Measurements from ENCODE around the gene ROPN1. TPM values are rescaled to one million over a fixed set of nuclear protein-coding genes. Genes with fewer than 3 reads are reported as not detected.
"Not testable (repeated sequence)": the region's sequence is repeated elsewhere in the genome, so short reads cannot be mapped to it uniquely, and the experiment has no call there.

Gene ROPN1
- total RNA-seq = not detected

DNA sequence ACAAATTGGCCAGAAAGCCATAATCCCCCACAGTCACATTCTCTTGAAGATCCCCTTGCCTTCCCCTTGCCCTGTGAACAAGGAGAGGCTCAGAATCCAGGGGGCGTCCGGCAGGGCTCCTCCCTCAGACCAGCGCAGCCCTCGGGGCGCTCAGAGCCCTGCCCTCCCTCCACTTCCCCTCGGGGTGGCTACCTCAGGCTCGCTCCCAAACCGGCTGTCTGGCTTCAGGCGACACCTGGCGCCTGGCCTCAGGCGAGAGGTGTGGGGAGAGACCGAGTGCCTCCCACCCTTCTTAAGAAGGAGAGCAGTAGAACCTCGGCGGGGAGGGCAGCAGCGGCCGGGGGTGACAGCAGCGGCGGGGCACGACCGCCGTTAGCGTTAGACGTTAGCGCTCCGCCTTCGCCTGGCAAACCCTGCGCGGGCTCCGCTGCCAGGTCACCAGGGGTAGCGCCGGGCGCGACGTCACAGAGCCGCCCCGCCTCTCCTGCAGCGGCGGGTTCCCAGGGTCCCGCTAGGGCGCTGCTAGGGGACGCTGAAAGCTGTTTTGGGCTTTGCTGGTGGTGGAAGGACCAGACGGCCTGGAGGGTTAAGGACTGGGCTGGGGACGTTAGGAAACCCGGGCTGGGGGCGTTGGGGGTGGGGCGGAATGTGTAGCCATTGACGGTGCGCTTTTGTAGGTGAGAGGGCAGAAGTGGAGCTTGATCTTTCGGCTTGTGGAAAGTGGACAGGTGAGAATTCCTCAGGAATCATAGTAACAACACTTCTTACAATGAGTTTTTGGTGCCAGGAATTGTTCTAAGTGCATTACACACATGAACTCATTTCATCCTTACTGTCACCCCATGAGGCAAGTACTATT lies at the start of gene ROPN1:
TSS of gene ROPN1 (minus strand) at position 395 of the 859 bp plus-strand sequence. CDS start 11,643 bp downstream, outside the sequence.
- CTCF ChIA-PET; H3K4me3 Mint-ChIP-seq; H3K36me3 Mint-ChIP-seq (ENCODE audit: low read depth); H3K4me1 Mint-ChIP-seq; DNase-seq; H3K27ac Mint-ChIP-seq; H3K9me3 Mint-ChIP-seq; POLR2A ChIA-PET: not testable (repeated sequence)
- H3K27me3 Mint-ChIP-seq = peaks cover 33% of the 10 kb centered on the region

DNA sequence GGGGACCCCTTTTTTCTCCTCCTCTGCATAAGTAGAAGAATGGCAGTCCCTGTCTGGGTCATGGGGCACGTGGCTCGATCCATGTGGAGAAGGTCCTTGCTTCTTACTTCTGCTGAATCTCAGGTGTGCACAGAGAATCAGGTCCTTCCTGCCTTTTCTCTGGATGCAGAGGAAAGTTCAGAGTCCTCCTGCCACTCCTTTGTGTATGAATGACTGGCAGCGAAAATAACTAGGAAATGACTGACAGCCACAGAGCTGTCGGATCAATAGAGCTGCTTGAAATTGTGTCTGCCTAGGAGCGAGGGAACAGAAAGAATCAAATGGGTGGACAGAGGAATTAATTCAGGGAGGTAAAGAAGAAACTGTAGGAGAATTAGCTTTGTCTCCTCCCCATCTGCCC lies 49.6 kb upstream of the ROPN1 start:
- Mint-ChIP-seq H3K4me3 (no peak overlapping the region), H3K27ac (no peak overlapping the region), H3K36me3 (ENCODE audit: low read depth) (no peaks in the 10 kb centered on the region), H3K27me3 (peaks cover 16% of the 10 kb centered on the region), H3K4me1 (no peaks in the 10 kb centered on the region), H3K9me3 (no peaks in the 10 kb centered on the region)
- ChIA-PET POLR2A (no interaction called here), CTCF (interaction anchor here (0.8 kb wide), 1 partner anchor 9 kb away, joined by 3 read pairs; the partner anchor contains the start of gene KALRN)
- no peak for DNase-seq

DNA sequence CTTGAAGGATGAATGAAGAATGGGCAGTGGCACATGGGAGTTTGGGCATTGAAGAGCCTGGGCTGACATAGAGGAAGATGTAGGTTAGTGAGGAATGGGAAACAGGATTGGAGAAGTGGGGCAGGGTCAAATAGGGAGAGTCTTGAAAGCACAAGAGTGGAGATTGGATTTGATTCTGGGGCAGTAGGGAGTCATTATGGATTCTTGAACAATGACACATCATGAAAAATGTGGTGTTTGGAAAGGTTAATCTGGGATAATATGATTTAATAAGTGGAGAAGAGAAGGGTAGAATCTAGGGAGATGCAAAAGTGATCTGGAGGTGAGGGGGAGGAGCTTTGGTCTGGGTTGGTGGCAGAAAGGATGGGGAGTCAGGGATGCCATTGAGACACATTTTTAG lies 45.4 kb upstream of the ROPN1 start:
- POLR2A ChIA-PET = no interaction called here
- H3K4me1 Mint-ChIP-seq = peaks cover 12% of the 10 kb centered on the region
- H3K27ac Mint-ChIP-seq = no peak overlapping the region
- H3K4me3 Mint-ChIP-seq = no peak overlapping the region
- H3K9me3 Mint-ChIP-seq = no peaks in the 10 kb centered on the region
- H3K27me3 Mint-ChIP-seq = peaks cover 28% of the 10 kb centered on the region
- no peaks in the 10 kb centered on the region for H3K36me3 Mint-ChIP-seq (ENCODE audit: low read depth)
- DNase-seq = no peak
- CTCF ChIA-PET = no interaction called here

DNA sequence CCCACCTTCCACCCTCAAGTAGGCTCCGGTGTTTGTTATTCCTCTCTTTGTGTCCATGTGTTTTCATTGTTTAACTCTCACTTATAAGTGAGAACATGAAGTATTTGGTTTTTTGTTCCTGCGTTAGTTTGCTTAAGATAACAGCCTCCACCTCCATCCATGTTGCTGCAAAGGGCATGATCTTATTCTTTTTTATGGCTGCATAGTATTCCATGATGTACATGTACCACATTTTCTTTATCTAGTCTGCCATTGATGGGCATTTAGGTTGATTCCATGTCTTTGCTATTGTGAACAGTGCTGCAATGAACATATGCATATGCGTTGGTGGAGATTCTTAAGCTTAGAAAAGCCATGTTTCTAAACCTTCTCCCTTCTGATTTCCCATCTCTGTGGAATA lies 44.3 kb upstream of the ROPN1 start:
- H3K9me3 Mint-ChIP-seq; DNase-seq; POLR2A ChIA-PET; H3K27ac Mint-ChIP-seq; H3K4me3 Mint-ChIP-seq; CTCF ChIA-PET; H3K36me3 Mint-ChIP-seq (ENCODE audit: low read depth): not testable (repeated sequence)
- H3K27me3 Mint-ChIP-seq = peaks cover 38% of the 10 kb centered on the region
- H3K4me1 Mint-ChIP-seq = peaks cover 15% of the 10 kb centered on the region

DNA sequence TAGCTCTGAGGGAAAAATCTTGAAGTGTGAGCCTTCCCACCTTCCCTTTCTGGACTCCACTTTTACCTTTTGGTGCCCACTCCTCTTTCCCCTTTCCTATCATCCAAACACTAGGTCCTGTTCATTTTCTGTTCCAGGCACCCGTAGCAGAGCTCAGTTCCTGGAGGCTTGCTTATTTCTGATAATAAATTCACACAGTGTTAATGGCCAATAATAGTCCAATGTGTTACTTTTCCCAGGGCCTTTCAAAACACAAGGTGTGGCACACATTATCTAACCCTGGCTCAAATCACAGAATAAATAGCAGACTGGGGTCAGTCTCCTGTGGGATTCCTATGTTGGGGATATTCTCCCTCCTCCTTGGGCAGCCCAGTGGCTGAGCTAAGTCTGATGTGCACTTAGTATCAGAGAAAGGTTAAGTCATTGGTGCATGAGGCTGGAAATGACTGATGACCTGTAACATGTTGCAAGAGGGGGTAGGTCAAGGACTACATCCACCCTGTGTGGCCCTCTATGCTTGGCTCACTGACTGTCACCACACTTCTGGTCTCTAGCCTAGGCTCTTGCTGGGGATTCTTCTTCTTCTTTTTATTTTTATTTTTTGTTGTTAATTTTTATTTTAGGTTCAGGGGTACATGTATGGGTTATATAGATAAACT lies 43.7 kb upstream of the ROPN1 start:
- Mint-ChIP-seq H3K4me3 (no peak overlapping the region), H3K27me3 (peaks cover 40% of the 10 kb centered on the region), H3K36me3 (ENCODE audit: low read depth) (no peaks in the 10 kb centered on the region), H3K27ac (no peak overlapping the region), H3K4me1 (peaks cover 15% of the 10 kb centered on the region), H3K9me3 (no peaks in the 10 kb centered on the region)
- CTCF ChIA-PET = no interaction called here
- POLR2A ChIA-PET = no interaction called here
- no peak for DNase-seq

DNA sequence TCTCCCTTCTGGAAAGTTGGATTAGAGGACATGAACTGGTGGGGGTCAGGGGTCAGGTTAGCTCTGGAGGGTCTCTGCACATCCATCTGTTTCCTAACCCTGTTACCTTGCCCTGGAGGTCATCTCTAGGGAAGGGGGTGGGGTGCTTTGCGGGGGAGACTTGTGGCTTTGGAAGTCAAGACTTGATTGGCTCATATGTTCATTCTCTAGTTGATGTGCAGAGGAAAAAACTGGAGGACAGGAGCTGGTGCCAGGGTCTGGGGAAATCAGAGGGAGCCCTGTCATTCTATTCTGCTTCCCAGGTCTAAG lies 42.9 kb upstream of the ROPN1 start:
- Mint-ChIP-seq H3K27ac (no peak overlapping the region), H3K4me1 (peaks cover 15% of the 10 kb centered on the region), H3K36me3 (ENCODE audit: low read depth) (no peaks in the 10 kb centered on the region), H3K9me3 (no peaks in the 10 kb centered on the region), H3K27me3 (peaks cover 43% of the 10 kb centered on the region), H3K4me3 (peak overlapping the region; percentile 36)
- no peak for DNase-seq
- POLR2A ChIA-PET = no interaction called here
- CTCF ChIA-PET = interaction anchor here (1.0 kb wide), 1 partner anchor 9 kb away, joined by 4 read pairs; no protein-coding TSS in a partner anchor

DNA sequence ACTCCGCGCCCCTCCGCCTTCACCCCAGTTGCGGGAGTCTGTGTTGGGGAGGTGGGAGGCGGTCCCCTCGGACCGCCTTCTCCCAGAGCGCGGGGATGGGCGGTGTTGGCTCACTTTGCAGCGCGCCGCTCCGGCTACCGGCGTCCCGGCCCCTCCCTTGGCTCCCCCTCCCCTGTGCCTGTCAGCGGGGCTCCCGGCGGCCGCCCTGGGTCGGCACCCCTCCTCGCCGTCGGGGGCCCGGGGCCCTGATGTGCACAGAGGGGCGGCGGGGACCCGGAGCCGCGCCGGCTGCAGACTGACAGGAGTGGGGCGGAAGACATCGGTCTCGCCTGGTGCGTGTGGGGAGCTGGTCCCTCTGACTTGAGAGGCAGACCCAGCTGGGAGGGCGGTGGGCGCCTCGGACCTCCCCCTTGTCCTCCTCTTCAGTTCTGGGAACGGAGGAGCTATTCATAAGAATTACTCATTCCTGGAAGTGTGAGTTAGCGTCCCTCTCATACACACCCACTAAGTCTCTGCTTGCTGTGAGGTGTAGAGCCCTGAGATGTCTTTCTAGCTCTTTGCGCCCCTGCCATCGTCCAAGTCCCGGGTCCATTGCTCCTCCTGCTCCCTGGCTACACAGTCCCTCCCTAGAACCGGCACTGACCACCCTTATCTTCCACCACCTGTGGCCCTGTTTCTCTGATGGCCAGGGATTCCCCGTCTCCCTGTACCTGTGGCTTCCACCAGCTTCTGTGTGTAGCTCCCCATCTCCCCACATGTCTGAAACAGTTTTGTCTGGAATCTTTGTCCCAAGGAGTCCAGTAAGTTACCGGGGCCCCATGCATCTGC lies 42.3 kb upstream of the ROPN1 start:
- Mint-ChIP-seq H3K9me3 (no peaks in the 10 kb centered on the region), H3K4me1 (peaks cover 15% of the 10 kb centered on the region), H3K36me3 (ENCODE audit: low read depth) (no peaks in the 10 kb centered on the region), H3K27me3 (peaks cover 43% of the 10 kb centered on the region), H3K4me3 (peak overlapping the region; percentile 36), H3K27ac (no peak overlapping the region)
- POLR2A ChIA-PET = interaction anchor here (0.9 kb wide), 1 partner anchor 73 kb away, joined by 3 read pairs; the partner anchor contains the start of gene CCDC14
- CTCF ChIA-PET = interaction anchor here (0.9 to 2.2 kb wide), 9 partner anchors 8 to 583 kb away, joined by 3 to 10 read pairs (median 4); no protein-coding TSS in a partner anchor
- no peak for DNase-seq

DNA sequence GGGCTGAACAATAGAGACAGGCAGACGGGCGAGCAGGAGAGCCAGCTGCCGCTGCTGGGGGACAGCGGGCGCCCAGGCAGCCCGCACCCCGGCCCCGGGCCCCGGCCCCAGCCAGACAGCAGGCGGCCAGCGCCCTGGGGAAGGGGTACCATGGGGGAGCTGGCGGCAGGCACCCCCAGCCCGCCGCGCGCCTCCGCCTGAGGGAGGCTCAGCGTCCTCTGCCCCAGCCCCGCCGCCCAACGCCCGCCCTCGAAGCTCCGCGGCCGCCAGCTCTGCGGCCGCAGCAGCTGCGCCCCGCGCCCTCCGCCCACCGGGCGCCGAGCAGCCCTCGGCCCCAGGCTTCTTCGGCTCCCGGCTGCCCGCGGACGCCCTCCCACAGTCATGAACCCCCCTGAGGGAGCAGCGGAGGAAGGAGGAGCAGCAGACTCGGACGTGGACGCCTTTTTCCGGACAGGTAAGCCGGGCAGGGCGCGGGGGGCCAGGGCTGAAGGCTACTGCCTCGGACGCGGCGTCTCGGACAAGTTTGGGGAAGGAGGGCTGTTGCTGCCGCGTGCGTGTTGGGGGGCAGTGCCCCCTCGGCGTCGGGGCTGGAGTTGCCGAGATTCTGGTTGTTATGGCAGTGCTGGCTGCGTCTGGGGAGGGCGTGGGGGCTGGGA lies 41.6 kb upstream of the ROPN1 start, which contains the start of gene KALRN:
TSS of gene KALRN (plus strand) at position 10 of the 656 bp plus-strand sequence.
- Mint-ChIP-seq H3K36me3 (ENCODE audit: low read depth) (no peaks in the 10 kb centered on the region), H3K9me3 (no peaks in the 10 kb centered on the region), H3K4me3 (peak within 1 kb of the TSS; percentile 49), H3K27me3 (peaks cover 47% of the 10 kb centered on the region), H3K4me1 (peaks cover 15% of the 10 kb centered on the region), H3K27ac (no peak within 1 kb of the TSS)
- no peak for DNase-seq
- POLR2A ChIA-PET = interaction anchor here (0.9 kb wide), 1 partner anchor 72 kb away, joined by 3 read pairs; the partner anchor contains the start of gene CCDC14
- CTCF ChIA-PET = interaction anchor here (0.6 to 2.2 kb wide), 19 partner anchors 8 to 584 kb away, joined by 3 to 10 read pairs (median 3); no protein-coding TSS in a partner anchor

DNA sequence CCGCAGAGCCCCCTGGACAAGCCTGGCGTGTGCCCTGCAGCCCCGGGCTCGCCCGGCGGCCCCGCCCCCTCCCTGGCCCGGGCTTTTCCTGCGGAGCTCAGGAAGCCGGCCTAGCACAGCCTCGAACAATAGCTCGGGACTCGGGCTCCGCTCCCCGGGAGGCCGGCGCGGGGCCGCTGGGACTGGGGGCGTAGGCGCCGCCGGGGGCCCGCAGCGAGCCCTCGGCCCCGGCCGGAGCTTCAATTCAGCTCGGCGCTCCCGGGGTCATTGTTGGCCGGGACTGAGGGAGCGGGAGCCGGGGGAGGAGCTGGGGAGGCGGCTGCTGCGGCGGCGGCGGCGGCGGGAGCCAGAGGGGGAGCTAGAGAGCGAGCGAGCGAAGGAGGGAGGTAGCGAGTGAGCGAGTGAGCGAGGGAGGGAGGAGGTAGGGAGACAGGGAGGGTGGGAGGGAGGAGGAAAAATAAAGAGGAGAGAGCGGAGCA lies 41.0 kb upstream of the ROPN1 start:
- H3K4me1 Mint-ChIP-seq = peaks cover 15% of the 10 kb centered on the region
- peak overlapping the region; percentile 28 for H3K4me3 Mint-ChIP-seq
- peak; percentile 69 for DNase-seq
- POLR2A ChIA-PET = interaction anchor here (0.9 kb wide), 1 partner anchor 72 kb away, joined by 3 read pairs; the partner anchor contains the start of gene CCDC14
- H3K36me3 Mint-ChIP-seq (ENCODE audit: low read depth) = no peaks in the 10 kb centered on the region
- peaks cover 47% of the 10 kb centered on the region for H3K27me3 Mint-ChIP-seq
- H3K27ac Mint-ChIP-seq = no peak overlapping the region
- H3K9me3 Mint-ChIP-seq = no peaks in the 10 kb centered on the region
- CTCF ChIA-PET = interaction anchor here (0.6 to 2.2 kb wide), 22 partner anchors 9 to 585 kb away, joined by 3 to 10 read pairs (median 4); no protein-coding TSS in a partner anchor

DNA sequence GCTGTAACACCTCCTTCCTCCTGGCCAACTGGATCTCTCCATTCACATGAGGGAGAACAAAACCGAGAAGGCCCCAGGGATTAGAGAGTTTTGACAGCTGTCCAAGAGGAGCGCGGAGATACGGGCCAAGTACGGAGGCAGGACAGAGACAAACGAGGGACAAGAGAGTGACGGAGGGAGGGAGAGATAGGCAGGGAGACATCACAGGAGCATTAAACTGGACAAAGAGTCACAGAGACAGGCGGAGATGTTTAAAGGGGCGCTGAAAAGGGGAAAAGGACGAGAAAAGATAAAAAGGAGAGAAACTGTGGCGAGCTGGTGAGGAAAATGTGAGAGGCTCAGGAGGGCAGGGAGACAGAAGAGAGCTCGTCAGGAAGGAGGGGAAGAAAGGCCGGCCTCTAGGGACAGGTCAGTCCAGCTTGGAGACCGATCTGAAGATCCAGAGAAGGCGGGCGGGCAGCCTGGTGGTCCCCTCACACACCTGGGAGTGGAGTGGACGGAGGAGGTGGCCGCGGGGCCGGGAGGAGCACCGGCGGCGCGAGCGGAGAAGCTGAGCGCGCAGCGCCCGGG lies 40.5 kb upstream of the ROPN1 start:
- DNase-seq = no peak
- ChIA-PET CTCF (interaction anchor here (1.0 to 2.2 kb wide), 16 partner anchors 9 to 407 kb away, joined by 3 to 10 read pairs (median 4); no protein-coding TSS in a partner anchor), POLR2A (no interaction called here)
- Mint-ChIP-seq H3K9me3 (no peaks in the 10 kb centered on the region), H3K4me3 (peak overlapping the region; percentile 49), H3K36me3 (ENCODE audit: low read depth) (no peaks in the 10 kb centered on the region), H3K27ac (no peak overlapping the region), H3K27me3 (peaks cover 47% of the 10 kb centered on the region), H3K4me1 (peaks cover 15% of the 10 kb centered on the region)

DNA sequence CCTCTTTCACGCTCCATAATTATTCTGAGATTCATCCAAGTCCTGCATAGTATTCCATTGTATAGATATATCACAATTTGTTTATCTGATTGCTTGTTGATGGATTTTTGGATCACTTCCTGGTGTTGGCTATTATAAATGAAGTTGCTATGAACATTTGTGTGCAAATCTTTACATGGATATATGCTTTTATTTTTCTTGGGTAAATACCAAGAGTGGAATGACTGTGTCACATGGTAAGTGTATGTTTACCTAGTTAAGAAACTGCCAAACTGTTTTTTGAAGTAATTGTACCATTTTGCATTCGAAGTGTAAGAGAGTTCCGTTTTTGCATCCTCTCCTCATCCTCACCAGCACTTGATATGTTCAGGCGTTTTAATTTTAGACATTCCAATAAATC lies 34.6 kb upstream of the ROPN1 start:
- Mint-ChIP-seq H3K36me3 (ENCODE audit: low read depth) (no peaks in the 10 kb centered on the region), H3K27ac (no peak overlapping the region), H3K4me3 (no peak overlapping the region), H3K4me1 (no peaks in the 10 kb centered on the region), H3K27me3 (peaks cover 20% of the 10 kb centered on the region), H3K9me3 (no peaks in the 10 kb centered on the region)
- ChIA-PET CTCF (interaction anchor here (1.4 kb wide), 1 partner anchor 8 kb away, joined by 4 read pairs; no protein-coding TSS in a partner anchor), POLR2A (no interaction called here)
- no peak for DNase-seq

DNA sequence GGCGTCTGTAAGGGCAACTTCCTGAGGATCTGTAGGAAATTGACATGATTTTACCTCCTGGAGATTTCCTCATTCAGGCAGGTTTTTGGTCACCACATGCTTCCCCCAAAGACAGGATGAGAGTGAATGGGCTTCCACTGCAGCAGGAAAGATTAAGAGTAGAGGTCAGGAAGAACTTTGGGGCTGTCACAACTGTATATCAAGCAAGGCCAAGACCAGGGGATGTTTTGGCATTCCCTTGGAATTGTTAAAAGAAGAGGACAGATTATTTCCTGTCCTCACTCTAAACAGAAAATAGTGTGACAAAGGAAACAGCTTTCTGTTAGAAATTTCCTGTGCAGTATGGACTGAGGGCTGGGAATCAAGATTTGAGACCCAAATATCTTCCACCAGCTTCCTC lies 31.6 kb upstream of the ROPN1 start:
- CTCF ChIA-PET = interaction anchor here (0.7 kb wide), 1 partner anchor 43 kb away, joined by 3 read pairs; no protein-coding TSS in a partner anchor
- H3K9me3 Mint-ChIP-seq; H3K36me3 Mint-ChIP-seq (ENCODE audit: low read depth); H3K4me3 Mint-ChIP-seq; DNase-seq; POLR2A ChIA-PET; H3K27ac Mint-ChIP-seq; H3K27me3 Mint-ChIP-seq; H3K4me1 Mint-ChIP-seq: not testable (repeated sequence)
